ENCODE data around the gene TMEM123. TPM values are rescaled to one million over a fixed set of nuclear protein-coding genes. Genes with fewer than 3 reads are reported as not detected.

Gene TMEM123
- total RNA-seq = 63.2 and 73.7 TPM in 2 replicates

GRCh38 chr11:102452461-102453301 lies at the start of gene TMEM123:
TSS of gene TMEM123 (minus strand) at chr11:102452765. CDS start at chr11:102452623, 142 bp downstream.

GRCh38 chr11:102346748-102347461 lies 105.7 kb downstream of the TMEM123 start, which contains the start of gene BIRC2:
TSS of gene BIRC2 (plus strand) at chr11:102347214. CDS start at chr11:102349855, 2,641 bp downstream.

Other genes with a start within 250 kb of the TMEM123 start
- 0.05 and 0.06 TPM in 2 replicates for gene BIRC3, start 135.3 kb downstream of the TMEM123 start, total RNA-seq
- 35.9 and 42.7 TPM in 2 replicates for gene BIRC2, start 105.6 kb downstream of the TMEM123 start, total RNA-seq
- not detected in 2 replicates for gene MMP7, start 78.0 kb upstream of the TMEM123 start, total RNA-seq
- not detected in 2 replicates for gene MMP20, start 172.6 kb upstream of the TMEM123 start, total RNA-seq